Left lobe of liver (tissue), 2 donors: Measurements from ENCODE around the gene CDC42EP3. TPM values are rescaled to one million over a fixed set of nuclear protein-coding genes. Genes with fewer than 3 reads are reported as not detected.

Source experiments
- ATAC-seq: fragments of 200-7000 bp; cut with Tn5 transposase; one replicate; pipeline ENCODE4 v1.9.1; 2020; ENCODE audit warnings: mild to moderate bottlenecking, moderate library complexity
- DNase-seq: peaks from one replicate; pipeline ENCODE4 v3.0.0-alpha.2; 2020; ENCODE audit warnings: low spot score
- total RNA-seq: library from RNA; stranded (reverse); gene quantifications from one replicate; pipeline ENCODE4 v1.2.1, GENCODE V29; 2021
- donor health status: DM: no; HTN: no; CAD: no; lungs with moderate emphysema.
- donor health status: DM: no; HTN: yes; CAD: no.

The CDC42EP3 gene
- total RNA-seq, 1 donor from 2014 or later, result 3.4 TPM

- peak; percentile 22 for ATAC-seq
- no peak for DNase-seq
These were observed 14.7 kb downstream of the CDC42EP3 start for GRCh38 chr2:37656512-37657423.

GRCh38 chr2:37654932-37655841, 16.3 kb downstream of the CDC42EP3 start:
- no peak for DNase-seq
- ATAC-seq, result peak; percentile 9

GRCh38 chr2:37654419-37654818, 17.0 kb downstream of the CDC42EP3 start:
- DNase-seq (no peak), ATAC-seq (no peak)

- ATAC-seq (peak; percentile 61), DNase-seq (no peak)
These were observed 17.6 kb downstream of the CDC42EP3 start for GRCh38 chr2:37653805-37654378.

- ATAC-seq (no peak), DNase-seq (no peak)
These were observed 18.3 kb downstream of the CDC42EP3 start for GRCh38 chr2:37653093-37653492.

- no peak for ATAC-seq
These were observed 19.2 kb downstream of the CDC42EP3 start for GRCh38 chr2:37652199-37652640.

GRCh38 chr2:37650548-37651093, 20.8 kb downstream of the CDC42EP3 start:
- DNase-seq (no peak), ATAC-seq (no peak)

More at GRCh38 chr2:37652199-37652640, 19.2 kb downstream of the CDC42EP3 start:
- DNase-seq, result no peak

GRCh38 chr2:37649518-37649917, 21.9 kb downstream of the CDC42EP3 start:
- ATAC-seq, result no peak

GRCh38 chr2:37648331-37649011, 23.0 kb downstream of the CDC42EP3 start:
- peak; percentile 71 for ATAC-seq
- no peak for DNase-seq

More at GRCh38 chr2:37649518-37649917, 21.9 kb downstream of the CDC42EP3 start:
- no peak for DNase-seq

GRCh38 chr2:37647971-37648330, 23.5 kb downstream of the CDC42EP3 start:
- no peak for DNase-seq
- no peak for ATAC-seq

GRCh38 chr2:37645836-37646235, 25.6 kb downstream of the CDC42EP3 start:
- no peak for DNase-seq
- no peak for ATAC-seq

- DNase-seq (no peak), ATAC-seq (no peak)
These were observed 26.1 kb downstream of the CDC42EP3 start for GRCh38 chr2:37645362-37645761.

GRCh38 chr2:37644191-37644590, 27.3 kb downstream of the CDC42EP3 start:
- no peak for DNase-seq
- no peak for ATAC-seq

- no peak for ATAC-seq
- no peak for DNase-seq
These were observed 27.7 kb downstream of the CDC42EP3 start for GRCh38 chr2:37643730-37644078.

- DNase-seq (no peak), ATAC-seq (no peak)
These were observed 28.3 kb downstream of the CDC42EP3 start for GRCh38 chr2:37642907-37643729.

- ATAC-seq (no peak), DNase-seq (no peak)
These were observed 29.8 kb downstream of the CDC42EP3 start for GRCh38 chr2:37641582-37642171.

GRCh38 chr2:37639631-37640030, 31.8 kb downstream of the CDC42EP3 start:
- ATAC-seq (no peak), DNase-seq (no peak)

GRCh38 chr2:37638973-37639372, 32.5 kb downstream of the CDC42EP3 start:
- DNase-seq, result no peak
- ATAC-seq, result no peak

GRCh38 chr2:37637985-37638384, 33.5 kb downstream of the CDC42EP3 start:
- ATAC-seq, result no peak

More at GRCh38 chr2:37637985-37638384, 33.5 kb downstream of the CDC42EP3 start:
- no peak for DNase-seq
